Right cardiac atrium (tissue), 5 donors: ENCODE data around the gene SPATA25. TPM values are rescaled to one million over a fixed set of nuclear protein-coding genes. Genes with fewer than 3 reads are reported as not detected.

Source experiments
- ATAC-seq, 2 donors: fragments of 200-7000 bp; cut with Tn5 transposase; one replicate each; pipeline versions ENCODE4 v1.8.0 to v1.9.1; 2020; ENCODE audit warnings: moderate library complexity in 2 of 2, mild to moderate bottlenecking in 1 of 2
- DNase-seq, 3 donors: peaks; one replicate each; pipeline ENCODE4 v3.0.0-alpha.2; 2020
- H3K27ac ChIP-seq: one replicate; pipeline ENCODE4 v1.5.1; 2013; ENCODE audit warnings: mild to moderate bottlenecking, low read length, control low read depth, moderate library complexity
- H3K27me3 ChIP-seq: one replicate; pipeline ENCODE4 v1.6.1; 2013; ENCODE audit not compliant: control insufficient read depth, insufficient read depth
- H3K4me1 ChIP-seq: one replicate; pipeline ENCODE4 v1.6.1; 2013; ENCODE audit warnings: low read length; ENCODE audit not compliant: control insufficient read depth, insufficient read depth
- H3K4me3 ChIP-seq: one replicate; pipeline ENCODE4 v1.5.1; 2013; ENCODE audit warnings: low read length, control low read depth
- H3K9me3 ChIP-seq: one replicate; pipeline ENCODE4 v1.6.1; 2013; ENCODE audit warnings: low read length; ENCODE audit not compliant: control insufficient read depth
- WGBS: extraction: QIAGEN DNeasy Blood & Tissue Kit; methylation state at CpG from one replicate; pipeline ENCODE4 v1.1.7; 2013; 5-methylcytosine and 5-hydroxymethylcytosine counted together
- intact Hi-C, 4 donors: fragments of 100-400 bp; cut with DNase I; formaldehyde crosslinking; loops; one replicate each; pipeline versions ENCODE4 v1.11.0 to v1.14.0; 2022 to 2023
- polyA plus RNA-seq: library from polyadenylated mRNA; stranded (reverse); fragments of 200-250 nt; gene quantifications from one replicate; pipeline ENCODE4 v1.2.3, GENCODE V29; 2013
- total RNA-seq, 4 donors: library from RNA; stranded (reverse); fragmentation: NEBNext Ultra II Directional; extraction: Animal tissue kit (Norgen Biotek cat#: 25700); gene quantifications; one replicate each; pipeline ENCODE4 v1.2.1, GENCODE V29; 2021
- donor health status: healthy with polysubstance abuse.
- donor health status: DM: no; HTN: yes; CAD: no.
- donor health status: DM: no; HTN: no; CAD: no.
- donor health status: DM: no; HTN: yes; CAD: no; lungs with severe emphysema.
- donor health status: DM: yes; HTN: yes; CAD: no.

SPATA25 gene
- total and polyA plus RNA-seq, 5 donors: 1.7 to 2.6 (median 1.9) TPM

- H3K4me1 ChIP-seq: no peaks in the 10 kb centered on the region
- no peaks in the 10 kb centered on the region for H3K27me3 ChIP-seq
- WGBS: 39% methylated on average over 21 of the region's 21 CpGs
- intact Hi-C loops: no loop called here
- DNase-seq (peak in 1 of 3 donors; percentile 56), ATAC-seq (peak; percentile 51)
- no peaks in the 10 kb centered on the region for H3K9me3 ChIP-seq
- peak overlapping the region; percentile 86 for H3K27ac ChIP-seq
- H3K4me3 ChIP-seq: no peak overlapping the region
Observed at GRCh38 chr20:45924391-45925261, 37.2 kb upstream of the SPATA25 start.

GRCh38 chr20:45921337-45922189, 34.1 kb upstream of the SPATA25 start:
- Histone ChIP-seq H3K27me3 (no peaks in the 10 kb centered on the region), H3K4me3 (no peak overlapping the region), H3K9me3 (no peaks in the 10 kb centered on the region), H3K4me1 (no peaks in the 10 kb centered on the region), H3K27ac (no peak overlapping the region)
- 85% methylated on average over 11 of the region's 11 CpGs for WGBS
- intact Hi-C loops: no loop called here
- DNase-seq (peak in 1 of 3 donors; percentile 46), ATAC-seq (no peak)

- Histone ChIP-seq H3K27ac (peak overlapping the region; percentile 78), H3K4me3 (no peak overlapping the region), H3K9me3 (no peaks in the 10 kb centered on the region), H3K27me3 (no peaks in the 10 kb centered on the region), H3K4me1 (no peaks in the 10 kb centered on the region)
- 71% methylated on average over 9 of the region's 9 CpGs for WGBS
- ATAC-seq (no peak), DNase-seq (peak in 1 of 3 donors; percentile 22)
- intact Hi-C loops: no loop called here
Observed at GRCh38 chr20:45920462-45921336, 33.3 kb upstream of the SPATA25 start.

- 36% methylated on average over 11 of the region's 11 CpGs for WGBS
- no peaks in the 10 kb centered on the region for H3K4me1 ChIP-seq
- no peaks in the 10 kb centered on the region for H3K9me3 ChIP-seq
- no peak overlapping the region for H3K4me3 ChIP-seq
- no peaks in the 10 kb centered on the region for H3K27me3 ChIP-seq
- ATAC-seq: peak; percentile 70 to 78
- DNase-seq: peak; percentile 83 to 93 (median 90)
- intact Hi-C loops: no loop called here
- peak overlapping the region; percentile 78 for H3K27ac ChIP-seq
Observed at GRCh38 chr20:45919542-45920399, 32.3 kb upstream of the SPATA25 start.

GRCh38 chr20:45918779-45919537, 31.5 kb upstream of the SPATA25 start:
- no peaks in the 10 kb centered on the region for H3K4me1 ChIP-seq
- ATAC-seq (no peak), DNase-seq (peak in 2 of 3 donors; percentile 46 to 56)
- whole genome bisulfite sequencing: 88% methylated on average over 12 of the region's 12 CpGs
- intact Hi-C loops: no loop called here
- H3K27ac ChIP-seq: peak overlapping the region; percentile 61
- H3K4me3 ChIP-seq: no peak overlapping the region
- no peaks in the 10 kb centered on the region for H3K9me3 ChIP-seq
- no peaks in the 10 kb centered on the region for H3K27me3 ChIP-seq

- DNase-seq (peak in 1 of 3 donors; percentile 60), ATAC-seq (peak; percentile 4 to 40)
- intact Hi-C loops: no loop called here
- Histone ChIP-seq H3K27me3 (no peaks in the 10 kb centered on the region), H3K4me3 (no peak overlapping the region), H3K9me3 (no peaks in the 10 kb centered on the region), H3K4me1 (no peaks in the 10 kb centered on the region), H3K27ac (peak overlapping the region; percentile 61)
- WGBS: 42% methylated on average over 5 of the region's 5 CpGs
Observed at GRCh38 chr20:45918182-45918737, 30.8 kb upstream of the SPATA25 start.

GRCh38 chr20:45917790-45918141, 30.3 kb upstream of the SPATA25 start:
- WGBS: 47% methylated on average over 5 of the region's 5 CpGs
- no peaks in the 10 kb centered on the region for H3K9me3 ChIP-seq
- intact Hi-C loops: no loop called here
- DNase-seq: peak in 1 of 3 donors; percentile 69
- no peaks in the 10 kb centered on the region for H3K4me1 ChIP-seq
- H3K27ac ChIP-seq: no peak overlapping the region
- H3K27me3 ChIP-seq: no peaks in the 10 kb centered on the region
- no peak overlapping the region for H3K4me3 ChIP-seq
- no peak for ATAC-seq

- no peak for DNase-seq
- Histone ChIP-seq H3K27ac (no peak overlapping the region), H3K27me3 (no peaks in the 10 kb centered on the region), H3K4me1 (peaks cover 4% of the 10 kb centered on the region), H3K9me3 (no peaks in the 10 kb centered on the region), H3K4me3 (no peak overlapping the region)
- 46% methylated on average over 5 of the region's 5 CpGs for WGBS
- intact Hi-C loops: no loop called here
- no peak for ATAC-seq
Observed at GRCh38 chr20:45913116-45913515, 25.7 kb upstream of the SPATA25 start.

- intact Hi-C loops: no loop called here
- Histone ChIP-seq H3K27me3 (no peaks in the 10 kb centered on the region), H3K9me3 (no peaks in the 10 kb centered on the region), H3K4me1 (peaks cover 4% of the 10 kb centered on the region), H3K4me3 (peak overlapping the region; percentile 15), H3K27ac (peak overlapping the region; percentile 25)
- ATAC-seq (no peak), DNase-seq (no peak)
- 16% methylated on average over 4 of the region's 4 CpGs for WGBS
Observed at GRCh38 chr20:45912344-45912682, 24.9 kb upstream of the SPATA25 start.
